Adrenal gland (tissue), 12 donors: ENCODE results near the gene LRRK1. TPM values are rescaled to one million over a fixed set of nuclear protein-coding genes. Genes with fewer than 3 reads are reported as not detected.

Experiments used
- DNase-seq, 7 donors: peaks; one replicate each; pipeline ENCODE4 v3.0.0-alpha.2; 2019 to 2020
- H3K27ac ChIP-seq, 5 donors: fragments of 200-600 bp; sonication (generic) in 4 of 5; 1 replicate in 3 of 5; 2 replicates in 2 of 5; pipeline versions ENCODE4 v1.5.1 to v1.8.0; 2016 to 2020; ENCODE audit warnings: mild to moderate bottlenecking in 1 of 5
- H3K27me3 ChIP-seq: fragments of 200-600 bp; 2 replicates; pipeline ENCODE4 v1.8.0; 2021
- H3K36me3 ChIP-seq, 2 donors: fragments of 200-600 bp; replicated peaks in 1 of 2; 1 replicate in 1 of 2; 2 replicates in 1 of 2; pipeline versions ENCODE4 v1.5.1 to v1.8.0; 2018 to 2022
- H3K4me1 ChIP-seq, 2 donors: fragments of 200-600 bp; replicated peaks in 1 of 2; 1 replicate in 1 of 2; 2 replicates in 1 of 2; pipeline versions ENCODE4 v1.5.1 to v1.8.0; 2018 to 2021
- H3K4me3 ChIP-seq, 4 donors: fragments of 200-600 bp; sonication (generic) in 3 of 4; one replicate each; pipeline ENCODE4 v1.5.1; 2016 to 2018
- H3K9me3 ChIP-seq, 3 donors: fragments of 200-600 bp; sonication (generic) in 1 of 3; replicated peaks in 1 of 3; 1 replicate in 2 of 3; 2 replicates in 1 of 3; pipeline versions ENCODE4 v1.5.1 to v1.8.0; 2016 to 2021
- POLR2A ChIP-seq, 2 donors: fragments of 450-650 bp; IDR thresholded peaks; one replicate each; pipeline ENCODE4 v1.6.1; 2017; ENCODE audit warnings: antibody characterized with exemption in 2 of 2, mild to moderate bottlenecking in 2 of 2, moderate library complexity in 1 of 2
- WGBS, 4 donors: extraction: QIAGEN DNeasy Blood & Tissue Kit in 2 of 4; methylation state at CpG; one replicate each; pipeline versions ENCODE4 v1.1.5 to v1.1.7; 2013 to 2017; 5-methylcytosine and 5-hydroxymethylcytosine counted together
- intact Hi-C, 2 donors: fragments of 100-400 bp; cut with DNase I; formaldehyde crosslinking; loops; one replicate each; pipeline versions ENCODE4 v1.14.1 to v1.15.0; 2022 to 2023
- polyA plus RNA-seq, 3 donors: library from polyadenylated mRNA; stranded (reverse); fragments of 200-250 nt in 2 of 3; fragments of 350-450 nt in 1 of 3; fragmentation: Illumina TruSeq in 1 of 3; extraction: RNeasy Lipid Tissue Mini Kit (QIAGEN cat#74804) in 1 of 3; gene quantifications; one replicate each; pipeline ENCODE4 v1.2.3, GENCODE V29; 2013 to 2014
- total RNA-seq, 9 donors: library from RNA; depleted of rRNA in 4 of 9; stranded (reverse); fragments of >200 nt in 4 of 9; fragments of 120-200 nt in 1 of 9; fragmentation: NEBNext Ultra II Directional in 1 of 9; extraction: Animal tissue kit (Norgen Biotek cat#: 25700) in 1 of 9; gene quantifications; one replicate each; pipeline versions ENCODE4 v1.1.0 to v1.2.4, GENCODE V29; 2013 to 2023
- TF ChIP-seq, protein P1 (sequence below), 6 experiments: fragments of 450-650 bp in 4 of 6; fragments of 200-600 bp in 2 of 6; sonication (generic) in 1 of 6; IDR thresholded peaks; 1 replicate in 5 of 6; 2 replicates in 1 of 6; pipeline versions ENCODE4 v1.5.1 to v1.8.0; 2016 to 2021; ENCODE audit warnings: antibody characterized with exemption in 6 of 6, mild to moderate bottlenecking in 2 of 6, moderate library complexity in 1 of 6
- donor health status: healthy with polysubstance abuse.
- donor health status: Bipolar disorder and iron deficiency.
- donor health status: DM: yes; HTN: yes; CAD: no.
- donor health status: DM: no; HTN: no; CAD: no.
- donor health status: DM: no; HTN: no; CAD: no.
- donor health status: DM: yes; HTN: yes; CAD: no.

LRRK1 gene
- total and polyA plus RNA-seq, 12 donors, result 0.44 to 13.1 (median 7.7) TPM

DNA sequence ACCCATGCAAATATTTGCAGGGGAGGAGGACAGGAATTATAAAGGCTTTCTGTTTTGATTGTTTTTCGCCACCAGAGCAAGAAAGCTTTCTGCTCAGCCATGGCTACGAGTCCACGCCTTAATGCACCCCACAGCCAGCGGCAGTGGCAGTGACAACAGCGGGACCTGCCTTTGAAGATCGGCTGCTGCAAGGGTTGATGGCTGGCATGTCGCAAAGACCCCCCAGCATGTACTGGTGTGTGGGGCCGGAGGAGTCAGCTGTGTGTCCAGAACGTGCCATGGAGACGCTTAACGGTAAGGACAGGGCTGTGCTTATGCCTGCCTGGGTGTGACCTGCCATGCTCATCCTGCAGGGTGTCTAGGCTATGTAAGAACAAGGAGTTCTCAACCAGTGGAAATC, 5.3 kb downstream of the LRRK1 start:
- WGBS, 4 donors, result 86 to 92% (median 90%) methylated on average over 11 of the region's 11 CpGs
- intact Hi-C loops, result no loop called here
- no peak for TF ChIP-seq POLR2A (IDR thresholded peaks at IDR 0.05)
- TF ChIP-seq, protein P1, sequence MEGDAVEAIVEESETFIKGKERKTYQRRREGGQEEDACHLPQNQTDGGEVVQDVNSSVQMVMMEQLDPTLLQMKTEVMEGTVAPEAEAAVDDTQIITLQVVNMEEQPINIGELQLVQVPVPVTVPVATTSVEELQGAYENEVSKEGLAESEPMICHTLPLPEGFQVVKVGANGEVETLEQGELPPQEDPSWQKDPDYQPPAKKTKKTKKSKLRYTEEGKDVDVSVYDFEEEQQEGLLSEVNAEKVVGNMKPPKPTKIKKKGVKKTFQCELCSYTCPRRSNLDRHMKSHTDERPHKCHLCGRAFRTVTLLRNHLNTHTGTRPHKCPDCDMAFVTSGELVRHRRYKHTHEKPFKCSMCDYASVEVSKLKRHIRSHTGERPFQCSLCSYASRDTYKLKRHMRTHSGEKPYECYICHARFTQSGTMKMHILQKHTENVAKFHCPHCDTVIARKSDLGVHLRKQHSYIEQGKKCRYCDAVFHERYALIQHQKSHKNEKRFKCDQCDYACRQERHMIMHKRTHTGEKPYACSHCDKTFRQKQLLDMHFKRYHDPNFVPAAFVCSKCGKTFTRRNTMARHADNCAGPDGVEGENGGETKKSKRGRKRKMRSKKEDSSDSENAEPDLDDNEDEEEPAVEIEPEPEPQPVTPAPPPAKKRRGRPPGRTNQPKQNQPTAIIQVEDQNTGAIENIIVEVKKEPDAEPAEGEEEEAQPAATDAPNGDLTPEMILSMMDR (IDR thresholded peaks at IDR 0.05), result no peak
- no peaks in the 10 kb centered on the region for H3K36me3 ChIP-seq
- peaks cover 0 to 6% of the 10 kb centered on the region in 2 donors for H3K4me1 ChIP-seq
- DNase-seq, result no peak
- H3K4me3 ChIP-seq, result no peak overlapping the region
- H3K27me3 ChIP-seq, result no peaks in the 10 kb centered on the region
- H3K27ac ChIP-seq, result no peak overlapping the region
- no peaks in the 10 kb centered on the region for H3K9me3 ChIP-seq

DNA sequence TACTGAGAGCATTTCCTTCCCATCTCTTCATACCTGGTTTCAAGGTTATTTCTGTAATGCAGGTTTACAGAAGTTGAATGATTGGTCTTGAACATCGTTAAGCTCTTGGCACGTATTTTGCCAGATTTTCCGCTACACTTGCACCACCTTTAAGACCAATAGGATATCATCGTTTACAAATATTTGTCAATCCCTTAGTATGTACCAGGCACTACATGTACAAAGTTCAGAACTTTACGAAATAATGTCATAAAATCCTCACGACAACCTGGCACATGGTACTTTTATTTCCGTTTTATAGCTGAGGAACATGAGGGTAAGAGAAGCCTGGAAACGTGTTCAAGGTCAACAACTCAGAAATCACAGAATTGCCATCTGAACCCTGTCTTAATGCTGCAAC, 6.3 kb downstream of the LRRK1 start:
- Histone ChIP-seq H3K27ac (no peak overlapping the region), H3K4me3 (no peak overlapping the region), H3K27me3 (no peaks in the 10 kb centered on the region), H3K9me3 (no peaks in the 10 kb centered on the region), H3K36me3 (no peaks in the 10 kb centered on the region), H3K4me1 (peaks cover 0 to 6% of the 10 kb centered on the region in 2 donors)
- intact Hi-C loops, result no loop called here
- TF ChIP-seq, protein P1 (IDR thresholded peaks at IDR 0.05), result no peak
- no peak for TF ChIP-seq POLR2A (IDR thresholded peaks at IDR 0.05)
- DNase-seq, result no peak
- WGBS, 4 donors, result 80 to 84% (median 83%) methylated on average over 8 of the region's 8 CpGs

DNA sequence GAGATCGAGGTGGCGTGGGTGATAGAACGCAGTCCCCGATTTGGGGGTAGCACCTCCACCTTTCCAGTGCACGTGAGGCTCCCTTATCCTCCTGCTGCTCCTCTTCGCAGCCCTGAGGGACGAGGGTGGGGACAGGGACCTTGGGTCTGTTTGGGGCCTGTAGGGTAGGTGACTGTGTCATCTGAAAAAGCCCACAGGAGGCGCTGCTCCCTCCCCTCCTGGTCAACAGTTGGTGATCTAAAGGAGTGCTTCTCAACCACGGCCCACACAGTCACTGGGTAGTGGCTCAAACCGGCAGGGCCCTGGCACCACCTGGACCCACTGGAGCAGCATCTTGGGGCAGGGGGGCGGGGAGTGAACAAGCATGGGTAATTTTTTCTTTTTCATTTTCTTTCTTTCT, 7.1 kb downstream of the LRRK1 start:
- DNase-seq, result peak in 1 of 7 donors; percentile 5
- 87 to 92% (median 90%) methylated on average over 10 to 11 of the region's 11 CpGs for WGBS, 4 donors
- intact Hi-C loops, result no loop called here

DNA sequence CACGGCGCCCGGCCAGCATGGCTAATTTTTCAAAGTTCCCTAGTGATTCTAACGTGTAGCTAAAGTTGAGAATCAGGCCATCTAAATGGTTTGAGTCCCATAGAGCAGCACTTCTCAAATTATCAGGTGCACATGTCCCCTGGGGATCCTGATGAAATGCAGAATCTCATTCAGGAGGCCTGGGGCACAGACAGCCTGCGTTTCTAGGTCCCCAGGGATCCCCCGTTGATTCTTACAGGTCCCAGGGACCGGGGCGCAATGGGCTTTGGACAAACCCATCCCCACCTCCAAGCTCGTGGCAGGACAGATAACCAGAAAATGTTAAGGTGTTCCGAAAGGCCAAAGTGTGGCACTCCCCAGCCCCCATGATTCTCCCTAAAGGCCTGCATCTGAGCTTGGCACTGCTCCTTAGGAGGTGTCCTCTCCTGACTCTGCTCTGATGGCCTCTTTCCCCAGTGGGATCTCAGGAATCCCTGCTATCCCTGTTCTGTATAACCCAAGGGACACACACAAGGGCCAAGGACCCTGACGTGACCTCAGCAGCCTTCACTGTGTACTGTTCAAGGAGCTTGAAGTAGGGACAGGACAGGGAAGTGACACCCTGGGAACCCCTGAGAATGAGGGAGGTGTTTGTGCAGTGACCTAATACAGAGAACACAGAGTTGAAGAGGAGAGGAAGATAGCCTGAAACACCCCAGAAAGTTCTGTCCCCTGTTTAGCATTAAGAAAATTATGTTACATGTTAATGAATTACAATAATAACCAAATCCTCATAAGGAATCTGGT, 8.0 kb downstream of the LRRK1 start:
- no peak for TF ChIP-seq POLR2A (IDR thresholded peaks at IDR 0.05)
- TF ChIP-seq, protein P1 (IDR thresholded peaks at IDR 0.05), result no peak
- DNase-seq, result no peak
- Histone ChIP-seq H3K27me3 (no peaks in the 10 kb centered on the region), H3K4me1 (no peaks in the 10 kb centered on the region), H3K27ac (no peak overlapping the region), H3K36me3 (no peaks in the 10 kb centered on the region), H3K9me3 (no peaks in the 10 kb centered on the region), H3K4me3 (no peak overlapping the region)
- WGBS, 4 donors, result 83 to 89% (median 87%) methylated on average over 7 to 11 of the region's 11 CpGs
- intact Hi-C loops, result no loop called here

More for the DNA sequence above, 7.1 kb downstream of the LRRK1 start:
- Histone ChIP-seq H3K27ac (no peak overlapping the region), H3K4me1 (peaks cover 0 to 6% of the 10 kb centered on the region in 2 donors), H3K36me3 (no peaks in the 10 kb centered on the region), H3K4me3 (no peak overlapping the region), H3K27me3 (no peaks in the 10 kb centered on the region), H3K9me3 (no peaks in the 10 kb centered on the region)
- no peak for TF ChIP-seq POLR2A (IDR thresholded peaks at IDR 0.05)
- TF ChIP-seq, protein P1 (IDR thresholded peaks at IDR 0.05), result no peak
